ENCODE measurements around the gene RSPO3.
A peak's percentile ranks its signal among the peaks of the same experiment; 100 is the strongest.

The RSPO3 gene, protein sequence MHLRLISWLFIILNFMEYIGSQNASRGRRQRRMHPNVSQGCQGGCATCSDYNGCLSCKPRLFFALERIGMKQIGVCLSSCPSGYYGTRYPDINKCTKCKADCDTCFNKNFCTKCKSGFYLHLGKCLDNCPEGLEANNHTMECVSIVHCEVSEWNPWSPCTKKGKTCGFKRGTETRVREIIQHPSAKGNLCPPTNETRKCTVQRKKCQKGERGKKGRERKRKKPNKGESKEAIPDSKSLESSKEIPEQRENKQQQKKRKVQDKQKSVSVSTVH

DNA sequence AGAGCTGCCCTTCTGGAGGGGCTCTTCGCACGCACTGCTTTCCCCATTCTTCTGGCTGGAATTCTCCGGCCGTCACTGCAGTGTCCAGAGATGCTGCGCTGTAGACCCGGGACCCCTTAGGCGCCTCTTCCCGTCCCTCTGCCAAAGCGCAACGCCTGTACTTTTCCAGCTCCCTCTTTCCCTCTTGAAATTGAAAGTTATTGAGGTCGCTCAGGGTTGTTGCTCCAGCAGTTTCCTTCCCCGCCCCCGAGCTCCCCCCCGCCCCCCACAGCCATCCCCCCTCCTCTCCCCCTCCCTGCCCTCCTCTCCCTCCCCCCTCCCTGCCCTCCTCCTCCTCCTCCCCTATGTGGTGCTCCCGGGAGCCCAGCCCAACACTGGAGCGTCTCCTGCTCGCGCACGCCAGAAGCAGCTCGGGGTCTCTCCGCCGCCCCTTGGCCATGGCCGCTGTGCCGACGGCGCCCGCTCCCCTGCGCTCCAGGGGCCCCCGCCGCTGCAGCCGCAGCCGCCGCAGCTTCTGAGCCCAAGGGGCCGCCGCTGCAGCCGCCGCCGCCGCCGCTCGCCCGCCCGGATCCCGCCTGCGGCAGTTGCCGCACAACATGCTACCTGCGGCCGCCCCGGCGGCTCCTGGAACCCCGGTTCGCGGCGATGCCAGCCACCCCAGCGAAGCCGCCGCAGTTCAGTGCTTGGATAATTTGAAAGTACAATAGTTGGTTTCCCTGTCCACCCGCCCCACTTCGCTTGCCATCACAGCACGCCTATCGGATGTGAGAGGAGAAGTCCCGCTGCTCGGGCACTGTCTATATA is at the start of gene RSPO3:
TSS of gene RSPO3 (plus strand) at position 374 of the 804 bp plus-strand sequence. CDS start 522 bp downstream, outside the sequence.
- Histone ChIP-seq H3K27ac (ENCODE audit: low read depth in 2 of 2, low read length in 2 of 2) (peak within 1 kb of the TSS; percentile 32 to 54), H3K9me3 (ENCODE audit: control insufficient read depth in 2 of 2, low read length in 2 of 2) (no peaks in the 10 kb centered on the region), H3K36me3 (ENCODE audit: control insufficient read depth in 2 of 2, insufficient read depth in 2 of 2, low read length in 2 of 2) (no peaks in the 10 kb centered on the region), H3K9ac (ENCODE audit: low read depth in 1 of 2, low read length in 2 of 2) (peak within 1 kb of the TSS in 1 of 2 donors; percentile 38), H3K27me3 (ENCODE audit: control insufficient read depth in 2 of 2, insufficient read depth in 2 of 2, low read length in 2 of 2) (peaks cover 26 to 29% of the 10 kb centered on the region in 2 donors), H3K4me1 (ENCODE audit: control insufficient read depth in 2 of 2, insufficient read depth in 2 of 2, low read length in 2 of 2) (peaks cover 0 to 3% of the 10 kb centered on the region in 2 donors), H3K4me3 (ENCODE audit: low read length in 2 of 2) (peak within 1 kb of the TSS; percentile 58 to 64)

DNA sequence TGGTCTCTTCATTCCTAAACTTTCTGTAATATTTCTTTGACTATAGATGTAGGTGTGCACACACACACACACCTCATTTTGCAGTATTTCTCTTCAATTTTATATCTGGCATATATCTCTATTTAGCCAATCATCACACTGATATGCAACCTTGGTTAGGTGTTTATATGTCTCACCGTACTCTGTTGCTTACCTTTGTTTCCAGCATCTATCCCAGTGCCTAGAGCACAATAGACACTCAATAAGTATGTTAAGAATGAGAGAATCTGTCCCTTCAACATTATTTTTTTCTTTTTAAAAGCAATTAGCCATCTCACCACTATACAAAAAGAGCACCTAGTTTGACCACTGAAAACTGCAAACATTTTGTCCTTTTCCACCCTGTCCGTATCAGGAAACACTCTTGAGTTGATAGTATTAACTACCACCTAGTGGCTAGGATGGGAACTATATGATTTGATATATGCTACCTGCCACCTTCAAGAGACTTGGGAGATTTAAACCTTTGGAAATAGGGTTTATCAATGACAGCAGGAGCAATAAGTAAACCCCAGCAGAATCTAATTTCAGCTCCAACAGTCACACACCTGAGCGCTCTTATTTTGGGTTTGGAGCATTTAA is 48.7 kb upstream of the RSPO3 start:
- H3K4me3 ChIP-seq (ENCODE audit: low read length in 2 of 2) = no peak overlapping the region
- no peaks in the 10 kb centered on the region for H3K36me3 ChIP-seq (ENCODE audit: control insufficient read depth in 2 of 2, insufficient read depth in 2 of 2, low read length in 2 of 2)
- no peaks in the 10 kb centered on the region for H3K27me3 ChIP-seq (ENCODE audit: control insufficient read depth in 2 of 2, insufficient read depth in 2 of 2, low read length in 2 of 2)
- no peaks in the 10 kb centered on the region for H3K9me3 ChIP-seq (ENCODE audit: control insufficient read depth in 2 of 2, low read length in 2 of 2)
- H3K4me1 ChIP-seq (ENCODE audit: control insufficient read depth in 2 of 2, insufficient read depth in 2 of 2, low read length in 2 of 2) = no peaks in the 10 kb centered on the region
- no peak overlapping the region for H3K9ac ChIP-seq (ENCODE audit: low read depth in 1 of 2, low read length in 2 of 2)
- H3K27ac ChIP-seq (ENCODE audit: low read depth in 2 of 2, low read length in 2 of 2) = no peak overlapping the region

GRCh38 chr6:127073222-127073621 is 45.2 kb upstream of the RSPO3 start:
- Histone ChIP-seq H3K9ac (ENCODE audit: low read depth in 1 of 2, low read length in 2 of 2) (no peak overlapping the region), H3K9me3 (ENCODE audit: control insufficient read depth in 2 of 2, low read length in 2 of 2) (no peaks in the 10 kb centered on the region), H3K4me1 (ENCODE audit: control insufficient read depth in 2 of 2, insufficient read depth in 2 of 2, low read length in 2 of 2) (no peaks in the 10 kb centered on the region), H3K4me3 (ENCODE audit: low read length in 2 of 2) (no peak overlapping the region), H3K36me3 (ENCODE audit: control insufficient read depth in 2 of 2, insufficient read depth in 2 of 2, low read length in 2 of 2) (no peaks in the 10 kb centered on the region), H3K27ac (ENCODE audit: low read depth in 2 of 2, low read length in 2 of 2) (no peak overlapping the region), H3K27me3 (ENCODE audit: control insufficient read depth in 2 of 2, insufficient read depth in 2 of 2, low read length in 2 of 2) (no peaks in the 10 kb centered on the region)

GRCh38 chr6:127076466-127076865 is 42.0 kb upstream of the RSPO3 start:
- Histone ChIP-seq H3K27me3 (ENCODE audit: control insufficient read depth in 2 of 2, insufficient read depth in 2 of 2, low read length in 2 of 2) (no peaks in the 10 kb centered on the region), H3K9ac (ENCODE audit: low read depth in 1 of 2, low read length in 2 of 2) (no peak overlapping the region), H3K9me3 (ENCODE audit: control insufficient read depth in 2 of 2, low read length in 2 of 2) (no peaks in the 10 kb centered on the region), H3K27ac (ENCODE audit: low read depth in 2 of 2, low read length in 2 of 2) (no peak overlapping the region), H3K36me3 (ENCODE audit: control insufficient read depth in 2 of 2, insufficient read depth in 2 of 2, low read length in 2 of 2) (no peaks in the 10 kb centered on the region), H3K4me1 (ENCODE audit: control insufficient read depth in 2 of 2, insufficient read depth in 2 of 2, low read length in 2 of 2) (no peaks in the 10 kb centered on the region), H3K4me3 (ENCODE audit: low read length in 2 of 2) (no peak overlapping the region)

DNA sequence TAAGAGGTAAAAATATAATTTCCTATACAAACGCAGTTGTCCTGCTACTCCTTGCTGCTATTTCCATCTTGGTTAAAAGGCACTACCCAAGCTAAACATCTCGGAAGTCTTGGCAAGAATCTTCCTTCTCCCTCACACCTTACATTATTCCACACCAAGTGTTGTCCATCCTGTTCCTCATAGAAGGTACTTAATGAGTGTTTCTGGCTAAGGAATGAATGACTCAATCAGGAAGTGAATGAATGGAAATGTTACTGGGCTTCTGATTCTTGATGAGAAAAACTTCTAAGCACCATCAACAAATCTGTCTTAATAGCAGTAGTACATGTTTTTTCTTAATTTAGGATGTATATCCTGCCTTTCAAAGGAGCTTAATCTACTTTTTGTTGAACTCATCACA is 40.6 kb upstream of the RSPO3 start:
- Histone ChIP-seq H3K36me3 (ENCODE audit: control insufficient read depth in 2 of 2, insufficient read depth in 2 of 2, low read length in 2 of 2) (no peaks in the 10 kb centered on the region), H3K4me1 (ENCODE audit: control insufficient read depth in 2 of 2, insufficient read depth in 2 of 2, low read length in 2 of 2) (no peaks in the 10 kb centered on the region), H3K9ac (ENCODE audit: low read depth in 1 of 2, low read length in 2 of 2) (no peak overlapping the region), H3K27ac (ENCODE audit: low read depth in 2 of 2, low read length in 2 of 2) (no peak overlapping the region), H3K4me3 (ENCODE audit: low read length in 2 of 2) (no peak overlapping the region), H3K9me3 (ENCODE audit: control insufficient read depth in 2 of 2, low read length in 2 of 2) (no peaks in the 10 kb centered on the region), H3K27me3 (ENCODE audit: control insufficient read depth in 2 of 2, insufficient read depth in 2 of 2, low read length in 2 of 2) (no peaks in the 10 kb centered on the region)

GRCh38 chr6:127078669-127079068 is 39.8 kb upstream of the RSPO3 start:
- no peaks in the 10 kb centered on the region for H3K4me1 ChIP-seq (ENCODE audit: control insufficient read depth in 2 of 2, insufficient read depth in 2 of 2, low read length in 2 of 2)
- H3K36me3 ChIP-seq (ENCODE audit: control insufficient read depth in 2 of 2, insufficient read depth in 2 of 2, low read length in 2 of 2) = no peaks in the 10 kb centered on the region
- no peaks in the 10 kb centered on the region for H3K27me3 ChIP-seq (ENCODE audit: control insufficient read depth in 2 of 2, insufficient read depth in 2 of 2, low read length in 2 of 2)
- no peak overlapping the region for H3K4me3 ChIP-seq (ENCODE audit: low read length in 2 of 2)
- no peak overlapping the region for H3K27ac ChIP-seq (ENCODE audit: low read depth in 2 of 2, low read length in 2 of 2)
- no peaks in the 10 kb centered on the region for H3K9me3 ChIP-seq (ENCODE audit: control insufficient read depth in 2 of 2, low read length in 2 of 2)
- no peak overlapping the region for H3K9ac ChIP-seq (ENCODE audit: low read depth in 1 of 2, low read length in 2 of 2)

GRCh38 chr6:127079681-127080080 is 38.8 kb upstream of the RSPO3 start:
- Histone ChIP-seq H3K4me1 (ENCODE audit: control insufficient read depth in 2 of 2, insufficient read depth in 2 of 2, low read length in 2 of 2) (no peaks in the 10 kb centered on the region), H3K9me3 (ENCODE audit: control insufficient read depth in 2 of 2, low read length in 2 of 2) (no peaks in the 10 kb centered on the region), H3K27ac (ENCODE audit: low read depth in 2 of 2, low read length in 2 of 2) (no peak overlapping the region), H3K36me3 (ENCODE audit: control insufficient read depth in 2 of 2, insufficient read depth in 2 of 2, low read length in 2 of 2) (no peaks in the 10 kb centered on the region), H3K4me3 (ENCODE audit: low read length in 2 of 2) (no peak overlapping the region), H3K9ac (ENCODE audit: low read depth in 1 of 2, low read length in 2 of 2) (no peak overlapping the region), H3K27me3 (ENCODE audit: control insufficient read depth in 2 of 2, insufficient read depth in 2 of 2, low read length in 2 of 2) (no peaks in the 10 kb centered on the region)

- Histone ChIP-seq H3K36me3 (ENCODE audit: control insufficient read depth in 2 of 2, insufficient read depth in 2 of 2, low read length in 2 of 2) (no peaks in the 10 kb centered on the region), H3K27ac (ENCODE audit: low read depth in 2 of 2, low read length in 2 of 2) (no peak overlapping the region), H3K9me3 (ENCODE audit: control insufficient read depth in 2 of 2, low read length in 2 of 2) (no peaks in the 10 kb centered on the region), H3K4me3 (ENCODE audit: low read length in 2 of 2) (no peak overlapping the region), H3K27me3 (ENCODE audit: control insufficient read depth in 2 of 2, insufficient read depth in 2 of 2, low read length in 2 of 2) (no peaks in the 10 kb centered on the region), H3K9ac (ENCODE audit: low read depth in 1 of 2, low read length in 2 of 2) (no peak overlapping the region), H3K4me1 (ENCODE audit: control insufficient read depth in 2 of 2, insufficient read depth in 2 of 2, low read length in 2 of 2) (no peaks in the 10 kb centered on the region)
Measured at GRCh38 chr6:127080081-127080480, 38.4 kb upstream of the RSPO3 start.

DNA sequence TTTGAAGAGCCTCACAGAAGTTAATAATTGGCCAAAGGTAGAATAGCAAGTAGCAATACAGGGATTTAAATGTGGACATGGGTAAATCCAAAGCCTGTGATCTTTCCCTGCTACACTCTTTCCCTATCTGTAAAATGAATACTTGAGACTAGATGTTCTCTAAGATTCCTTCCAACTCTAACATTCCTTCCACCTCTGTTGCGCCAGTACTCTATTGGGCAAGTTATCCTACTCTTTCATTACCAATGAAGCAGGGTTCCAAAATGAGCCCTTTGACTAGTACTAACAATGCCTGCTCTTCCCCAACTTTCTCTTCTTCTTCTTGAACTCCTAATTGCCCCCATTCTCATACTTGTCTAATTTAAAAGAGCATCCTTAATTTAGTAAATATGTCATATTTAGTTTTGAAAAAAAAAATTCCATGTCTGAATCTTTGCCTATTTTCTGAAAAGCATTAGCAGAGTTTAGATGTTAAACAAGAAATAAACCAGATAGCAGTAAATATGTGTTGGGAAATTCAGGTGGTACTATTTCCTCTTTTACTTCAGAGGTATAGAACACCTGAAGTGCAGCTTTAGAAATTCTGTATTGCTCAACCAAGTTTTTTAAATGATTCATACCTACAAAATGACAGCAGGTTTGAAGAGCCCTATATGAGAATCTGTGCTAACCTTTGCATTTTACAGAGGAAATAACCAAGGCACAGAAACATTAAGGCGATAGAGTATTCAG is 35.1 kb upstream of the RSPO3 start:
- Histone ChIP-seq H3K4me3 (ENCODE audit: low read length in 2 of 2) (no peak overlapping the region), H3K27me3 (ENCODE audit: control insufficient read depth in 2 of 2, insufficient read depth in 2 of 2, low read length in 2 of 2) (no peaks in the 10 kb centered on the region), H3K9ac (ENCODE audit: low read depth in 1 of 2, low read length in 2 of 2) (no peak overlapping the region), H3K4me1 (ENCODE audit: control insufficient read depth in 2 of 2, insufficient read depth in 2 of 2, low read length in 2 of 2) (no peaks in the 10 kb centered on the region), H3K27ac (ENCODE audit: low read depth in 2 of 2, low read length in 2 of 2) (no peak overlapping the region), H3K9me3 (ENCODE audit: control insufficient read depth in 2 of 2, low read length in 2 of 2) (no peaks in the 10 kb centered on the region), H3K36me3 (ENCODE audit: control insufficient read depth in 2 of 2, insufficient read depth in 2 of 2, low read length in 2 of 2) (no peaks in the 10 kb centered on the region)

GRCh38 chr6:127083963-127084310 is 34.5 kb upstream of the RSPO3 start:
- no peak overlapping the region for H3K4me3 ChIP-seq (ENCODE audit: low read length in 2 of 2)
- H3K9ac ChIP-seq (ENCODE audit: low read depth in 1 of 2, low read length in 2 of 2) = no peak overlapping the region
- no peaks in the 10 kb centered on the region for H3K27me3 ChIP-seq (ENCODE audit: control insufficient read depth in 2 of 2, insufficient read depth in 2 of 2, low read length in 2 of 2)
- H3K27ac ChIP-seq (ENCODE audit: low read depth in 2 of 2, low read length in 2 of 2) = no peak overlapping the region
- no peaks in the 10 kb centered on the region for H3K36me3 ChIP-seq (ENCODE audit: control insufficient read depth in 2 of 2, insufficient read depth in 2 of 2, low read length in 2 of 2)
- H3K9me3 ChIP-seq (ENCODE audit: control insufficient read depth in 2 of 2, low read length in 2 of 2) = no peaks in the 10 kb centered on the region
- no peaks in the 10 kb centered on the region for H3K4me1 ChIP-seq (ENCODE audit: control insufficient read depth in 2 of 2, insufficient read depth in 2 of 2, low read length in 2 of 2)

Measured in mucosa of rectum (tissue), 2 donors.